Subcutaneous adipose tissue (tissue), 4 donors: ENCODE results near the gene TMEM107. TPM values are rescaled to one million over a fixed set of nuclear protein-coding genes. Genes with fewer than 3 reads are reported as not detected.

ENCODE experiments used
- total RNA-seq, 4 donors: library from RNA; depleted of rRNA; stranded (reverse); fragments of >200 nt; gene quantifications; one replicate each; pipeline ENCODE4 v1.1.0, GENCODE V29; 2016
- TF ChIP-seq, protein P1 (sequence below): fragments of 450-650 bp; IDR thresholded peaks from one replicate; pipeline ENCODE4 v1.5.1; 2016; ENCODE audit warnings: low read depth, mild to moderate bottlenecking, control low read depth, antibody characterized with exemption, moderate library complexity

Gene TMEM107
- total RNA-seq, 4 donors from 2014 or later: 14.3 to 23.8 (median 20.4) TPM

DNA sequence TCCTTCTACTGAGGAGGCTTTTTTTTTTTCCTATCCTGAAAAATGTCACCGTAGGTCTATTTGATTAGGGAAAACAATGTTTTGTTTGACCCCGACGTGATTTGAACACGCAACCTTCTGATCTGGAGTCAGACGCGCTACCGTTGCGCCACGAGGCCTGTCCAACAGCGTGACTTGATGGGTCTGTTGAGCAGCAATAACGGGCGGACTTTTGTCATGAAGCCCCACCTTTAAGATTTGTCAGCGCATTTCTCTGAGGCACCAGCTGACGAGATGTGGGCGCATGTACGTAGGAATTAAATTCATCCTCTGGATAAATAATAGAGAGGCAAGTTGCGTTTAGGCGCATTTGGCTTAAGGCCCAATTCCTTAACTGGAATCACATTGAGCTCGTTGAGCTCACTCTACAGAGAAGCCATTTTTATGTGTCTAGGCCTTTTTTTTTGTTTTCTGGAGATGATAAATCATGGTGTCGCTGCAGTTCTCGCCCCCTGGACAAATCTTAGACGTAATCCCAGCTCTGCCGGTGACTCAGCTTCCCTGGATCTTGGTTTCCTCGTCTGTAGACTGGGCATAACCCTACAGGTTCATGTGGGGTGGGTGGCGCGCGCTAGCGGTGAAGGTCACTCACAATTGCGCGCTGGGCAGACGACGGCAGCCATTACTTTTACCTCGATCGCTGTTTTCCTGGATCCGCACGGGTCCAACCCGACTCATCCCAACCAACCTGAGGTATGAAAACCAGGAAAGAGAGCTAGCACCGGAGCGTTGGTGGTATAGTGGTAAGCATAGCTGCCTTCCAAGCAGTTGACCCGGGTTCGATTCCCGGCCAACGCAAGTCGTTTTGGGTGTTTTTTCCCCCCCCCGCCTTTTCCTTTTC lies 44.8 kb upstream of the TMEM107 start:
- TF ChIP-seq, protein P1, sequence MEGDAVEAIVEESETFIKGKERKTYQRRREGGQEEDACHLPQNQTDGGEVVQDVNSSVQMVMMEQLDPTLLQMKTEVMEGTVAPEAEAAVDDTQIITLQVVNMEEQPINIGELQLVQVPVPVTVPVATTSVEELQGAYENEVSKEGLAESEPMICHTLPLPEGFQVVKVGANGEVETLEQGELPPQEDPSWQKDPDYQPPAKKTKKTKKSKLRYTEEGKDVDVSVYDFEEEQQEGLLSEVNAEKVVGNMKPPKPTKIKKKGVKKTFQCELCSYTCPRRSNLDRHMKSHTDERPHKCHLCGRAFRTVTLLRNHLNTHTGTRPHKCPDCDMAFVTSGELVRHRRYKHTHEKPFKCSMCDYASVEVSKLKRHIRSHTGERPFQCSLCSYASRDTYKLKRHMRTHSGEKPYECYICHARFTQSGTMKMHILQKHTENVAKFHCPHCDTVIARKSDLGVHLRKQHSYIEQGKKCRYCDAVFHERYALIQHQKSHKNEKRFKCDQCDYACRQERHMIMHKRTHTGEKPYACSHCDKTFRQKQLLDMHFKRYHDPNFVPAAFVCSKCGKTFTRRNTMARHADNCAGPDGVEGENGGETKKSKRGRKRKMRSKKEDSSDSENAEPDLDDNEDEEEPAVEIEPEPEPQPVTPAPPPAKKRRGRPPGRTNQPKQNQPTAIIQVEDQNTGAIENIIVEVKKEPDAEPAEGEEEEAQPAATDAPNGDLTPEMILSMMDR: no peak

DNA sequence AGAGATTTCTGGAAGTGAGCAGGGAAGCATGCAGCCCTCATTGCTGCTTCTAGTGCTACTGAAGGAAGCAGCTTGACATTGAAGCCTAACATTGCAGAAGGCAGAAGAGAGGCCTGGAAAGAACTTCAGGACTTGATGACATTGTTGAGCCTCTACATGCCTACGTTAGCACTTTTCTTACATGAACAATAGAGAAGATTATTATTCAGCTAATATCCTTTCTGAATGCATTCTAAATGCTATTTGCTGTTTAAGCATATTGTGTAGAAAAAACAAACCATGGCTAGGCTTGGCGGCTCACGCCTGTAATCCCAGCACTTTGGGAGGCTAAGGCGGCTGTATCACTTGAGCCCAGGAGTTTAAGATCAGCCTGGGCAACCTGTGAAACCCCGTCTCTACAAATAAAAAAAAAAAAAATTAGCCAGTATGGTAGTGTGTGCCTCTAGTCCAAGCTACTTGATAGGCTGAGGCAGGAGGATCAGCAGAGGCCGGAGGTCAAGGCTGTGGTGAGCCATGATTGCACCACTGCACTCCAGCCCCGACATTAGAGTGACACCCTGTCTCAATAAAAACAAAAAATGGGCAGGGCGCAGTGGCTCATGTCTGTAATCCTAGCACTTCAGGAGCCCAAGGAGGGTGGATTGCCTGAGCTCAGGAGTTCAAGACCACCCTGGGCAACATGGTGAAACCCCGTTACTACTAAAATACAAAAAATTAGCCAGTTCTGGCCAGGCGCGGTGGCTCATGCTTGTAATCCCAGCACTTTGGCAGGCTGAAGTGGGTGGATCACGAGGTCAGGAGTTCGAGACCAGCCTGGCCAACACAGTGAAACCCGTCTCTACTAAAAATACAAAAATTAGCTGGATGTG lies 36.4 kb upstream of the TMEM107 start:
- TF ChIP-seq, protein P1: no peak

- TF ChIP-seq, protein P1: no peak
Measured at GRCh38 chr17:8210761-8211458, 34.7 kb upstream of the TMEM107 start.

DNA sequence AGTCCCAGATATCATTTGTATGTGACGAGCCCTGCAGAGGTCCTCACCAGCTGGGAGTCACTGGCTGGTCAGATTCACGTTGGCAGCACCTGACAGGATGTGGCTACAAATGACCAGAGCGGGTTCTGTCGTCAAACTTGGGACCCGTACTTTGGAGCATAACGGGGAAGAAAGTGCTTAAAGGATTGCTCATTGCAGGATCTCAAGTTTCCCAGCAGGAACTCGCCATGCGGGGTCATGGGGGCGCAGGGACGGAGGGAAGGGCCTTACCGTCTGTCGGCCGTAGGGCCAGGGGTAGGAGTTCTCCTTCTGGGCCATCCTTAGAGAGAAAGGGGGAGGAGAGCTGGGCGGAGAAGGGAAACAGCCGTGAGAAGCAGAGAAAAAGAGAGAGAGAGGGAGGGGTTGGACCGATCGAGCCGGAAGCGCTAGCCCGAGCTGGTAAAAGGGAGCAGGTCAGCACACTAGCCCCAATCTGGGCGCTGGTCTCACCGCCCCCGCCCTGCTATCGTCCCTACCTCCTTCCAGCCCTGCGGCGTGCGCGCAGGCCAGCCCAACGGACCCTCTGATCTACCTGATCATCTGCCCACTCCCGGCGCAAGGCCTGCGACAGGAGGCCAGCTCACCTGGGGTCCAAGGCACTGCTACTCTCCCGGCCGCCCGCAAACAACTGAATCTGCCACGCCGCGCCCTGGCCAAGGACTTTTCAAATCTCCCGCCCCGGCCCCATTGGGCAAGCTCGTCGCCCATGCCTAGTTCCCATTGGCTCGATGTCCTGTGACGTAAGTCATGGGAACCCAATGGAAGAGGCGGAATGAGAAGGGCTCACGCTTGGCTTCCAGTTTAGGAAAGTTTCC lies 34.0 kb upstream of the TMEM107 start, which contains the start of gene AURKB:
Gene AURKB (minus strand): TSS at position 669 of the 854 bp plus-strand sequence. CDS start 351 bp downstream, at position 318.
- TF ChIP-seq, protein P1: no peak

- TF ChIP-seq, protein P1: no peak
Measured at GRCh38 chr17:8206536-8206935, 30.4 kb upstream of the TMEM107 start.

- TF ChIP-seq, protein P1: no peak
Measured at GRCh38 chr17:8204761-8205555, 28.8 kb upstream of the TMEM107 start.
